Left ventricle myocardium inferior (tissue), 1 donor: ENCODE measurements around the gene METRNL. TPM values are rescaled to one million over a fixed set of nuclear protein-coding genes. Genes with fewer than 3 reads are reported as not detected.

Experiments
- DNase-seq: peaks from one replicate; pipeline ENCODE4 v3.0.0-alpha.2; 2020
- H3K27ac ChIP-seq: fragments of 200-600 bp; replicated peaks from 2 replicates; pipeline ENCODE4 v1.8.0; 2021
- H3K27me3 ChIP-seq: fragments of 200-600 bp; 2 replicates; pipeline ENCODE4 v1.8.0; 2021; ENCODE audit warnings: low read depth
- H3K36me3 ChIP-seq: fragments of 200-600 bp; 2 replicates; pipeline ENCODE4 v1.8.0; 2021
- H3K4me1 ChIP-seq: fragments of 200-600 bp; 2 replicates; pipeline ENCODE4 v1.8.0; 2021
- H3K4me3 ChIP-seq: fragments of 200-600 bp; 2 replicates; pipeline ENCODE4 v1.8.0; 2021; ENCODE audit warnings: mild to moderate bottlenecking, moderate library complexity
- H3K9me3 ChIP-seq: fragments of 200-600 bp; replicated peaks from 2 replicates; pipeline ENCODE4 v1.8.0; 2021
- intact Hi-C: fragments of 100-400 bp; cut with micrococcal nuclease; formaldehyde crosslinking; loops from one replicate; pipeline ENCODE4 v1.11.0; 2022
- total RNA-seq: library from RNA; stranded (reverse); fragmentation: NEBNext Ultra II Directional; extraction: Animal tissue kit (Norgen Biotek cat#: 25700); gene quantifications from one replicate; pipeline ENCODE4 v1.2.1, GENCODE V29; 2021
- TF ChIP-seq, protein P1 (sequence below): fragments of 200-600 bp; IDR thresholded peaks from 2 replicates; pipeline ENCODE4 v1.8.0; 2021; ENCODE audit warnings: antibody characterized with exemption, mild to moderate bottlenecking, borderline replicate concordance
- donor health status: DM: no; HTN: yes; CAD: no; lungs with severe emphysema.

METRNL gene
- total RNA-seq, 1 donor from 2014 or later, result 75.2 TPM

DNA sequence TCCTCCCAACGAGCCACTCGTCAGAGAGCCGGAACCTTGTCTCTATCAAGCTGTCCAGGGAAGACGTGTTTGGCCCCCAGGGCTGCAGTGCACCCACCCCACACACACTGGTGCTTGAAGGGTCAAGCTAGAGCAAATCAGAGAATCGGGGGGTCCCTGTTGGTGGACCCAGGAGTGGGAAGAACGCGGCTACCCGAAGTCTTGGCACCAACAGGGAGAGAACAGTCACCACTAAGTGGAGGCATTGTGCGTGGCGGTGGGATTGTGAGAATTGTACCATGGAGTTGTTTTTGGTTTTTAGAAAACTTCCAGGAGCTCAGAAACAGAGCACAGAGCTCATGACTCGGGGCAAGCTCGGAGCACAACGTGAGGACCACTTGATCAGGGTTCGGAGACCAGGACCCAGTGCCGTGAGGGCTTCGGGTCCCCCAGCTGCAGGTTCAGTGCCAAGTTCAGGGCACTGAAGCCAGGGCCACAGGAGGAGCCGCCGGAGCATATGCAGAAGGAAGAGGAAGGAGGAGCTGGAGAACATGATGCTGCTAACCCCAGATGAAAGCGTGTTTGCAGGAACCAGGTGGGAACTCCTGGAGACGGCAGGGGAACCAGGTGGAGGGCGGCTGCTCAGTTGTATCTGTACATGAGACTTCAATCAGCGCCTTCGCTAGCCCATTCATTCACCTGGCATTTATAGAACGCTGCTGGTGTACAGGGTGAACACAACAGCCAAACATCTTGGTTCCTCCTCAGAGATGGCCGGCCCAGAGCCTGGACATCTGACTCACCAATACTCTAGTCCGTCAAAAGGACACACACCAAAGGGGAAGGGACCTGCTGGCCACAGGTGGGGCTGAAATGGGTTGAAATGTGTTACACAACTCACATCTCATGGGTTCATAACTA lies 42.8 kb downstream of the METRNL start:
- H3K27me3 ChIP-seq, result peaks cover 28% of the 10 kb centered on the region
- DNase-seq, result no peak

DNA sequence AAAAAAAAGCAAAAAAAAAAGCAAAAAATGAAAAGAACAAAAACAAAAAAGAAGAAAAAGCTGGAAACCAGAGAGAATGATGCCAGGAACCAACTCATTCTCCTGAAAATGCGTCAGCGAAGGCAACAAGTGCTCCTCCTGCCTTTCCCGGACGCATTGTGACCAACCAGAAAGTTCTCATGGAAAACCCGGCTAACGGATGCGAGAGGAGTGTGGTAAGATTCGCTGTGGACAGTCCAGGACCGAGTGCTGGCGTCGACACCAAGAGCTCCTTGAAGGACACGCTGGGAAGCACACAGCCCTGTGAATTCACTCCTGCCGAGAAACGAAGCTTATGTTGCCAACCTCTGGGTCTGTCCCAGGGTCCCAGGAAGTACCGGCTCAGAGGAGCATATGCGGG lies 43.4 kb downstream of the METRNL start:
- H3K4me3 ChIP-seq, result no peak overlapping the region
- no peaks in the 10 kb centered on the region for H3K9me3 ChIP-seq
- no peaks in the 10 kb centered on the region for H3K36me3 ChIP-seq
- TF ChIP-seq, protein P1, sequence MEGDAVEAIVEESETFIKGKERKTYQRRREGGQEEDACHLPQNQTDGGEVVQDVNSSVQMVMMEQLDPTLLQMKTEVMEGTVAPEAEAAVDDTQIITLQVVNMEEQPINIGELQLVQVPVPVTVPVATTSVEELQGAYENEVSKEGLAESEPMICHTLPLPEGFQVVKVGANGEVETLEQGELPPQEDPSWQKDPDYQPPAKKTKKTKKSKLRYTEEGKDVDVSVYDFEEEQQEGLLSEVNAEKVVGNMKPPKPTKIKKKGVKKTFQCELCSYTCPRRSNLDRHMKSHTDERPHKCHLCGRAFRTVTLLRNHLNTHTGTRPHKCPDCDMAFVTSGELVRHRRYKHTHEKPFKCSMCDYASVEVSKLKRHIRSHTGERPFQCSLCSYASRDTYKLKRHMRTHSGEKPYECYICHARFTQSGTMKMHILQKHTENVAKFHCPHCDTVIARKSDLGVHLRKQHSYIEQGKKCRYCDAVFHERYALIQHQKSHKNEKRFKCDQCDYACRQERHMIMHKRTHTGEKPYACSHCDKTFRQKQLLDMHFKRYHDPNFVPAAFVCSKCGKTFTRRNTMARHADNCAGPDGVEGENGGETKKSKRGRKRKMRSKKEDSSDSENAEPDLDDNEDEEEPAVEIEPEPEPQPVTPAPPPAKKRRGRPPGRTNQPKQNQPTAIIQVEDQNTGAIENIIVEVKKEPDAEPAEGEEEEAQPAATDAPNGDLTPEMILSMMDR, result no peak
- peaks cover 14% of the 10 kb centered on the region for H3K4me1 ChIP-seq
- no peak for DNase-seq
- no peak overlapping the region for H3K27ac ChIP-seq
- H3K27me3 ChIP-seq, result peaks cover 28% of the 10 kb centered on the region
- intact Hi-C loops, result no loop called here

More for the DNA sequence above, 42.8 kb downstream of the METRNL start:
- intact Hi-C loops, result no loop called here
- no peaks in the 10 kb centered on the region for H3K9me3 ChIP-seq
- no peak overlapping the region for H3K27ac ChIP-seq
- no peak overlapping the region for H3K4me3 ChIP-seq
- no peaks in the 10 kb centered on the region for H3K36me3 ChIP-seq
- peaks cover 14% of the 10 kb centered on the region for H3K4me1 ChIP-seq
- TF ChIP-seq, protein P1, result no peak

DNA sequence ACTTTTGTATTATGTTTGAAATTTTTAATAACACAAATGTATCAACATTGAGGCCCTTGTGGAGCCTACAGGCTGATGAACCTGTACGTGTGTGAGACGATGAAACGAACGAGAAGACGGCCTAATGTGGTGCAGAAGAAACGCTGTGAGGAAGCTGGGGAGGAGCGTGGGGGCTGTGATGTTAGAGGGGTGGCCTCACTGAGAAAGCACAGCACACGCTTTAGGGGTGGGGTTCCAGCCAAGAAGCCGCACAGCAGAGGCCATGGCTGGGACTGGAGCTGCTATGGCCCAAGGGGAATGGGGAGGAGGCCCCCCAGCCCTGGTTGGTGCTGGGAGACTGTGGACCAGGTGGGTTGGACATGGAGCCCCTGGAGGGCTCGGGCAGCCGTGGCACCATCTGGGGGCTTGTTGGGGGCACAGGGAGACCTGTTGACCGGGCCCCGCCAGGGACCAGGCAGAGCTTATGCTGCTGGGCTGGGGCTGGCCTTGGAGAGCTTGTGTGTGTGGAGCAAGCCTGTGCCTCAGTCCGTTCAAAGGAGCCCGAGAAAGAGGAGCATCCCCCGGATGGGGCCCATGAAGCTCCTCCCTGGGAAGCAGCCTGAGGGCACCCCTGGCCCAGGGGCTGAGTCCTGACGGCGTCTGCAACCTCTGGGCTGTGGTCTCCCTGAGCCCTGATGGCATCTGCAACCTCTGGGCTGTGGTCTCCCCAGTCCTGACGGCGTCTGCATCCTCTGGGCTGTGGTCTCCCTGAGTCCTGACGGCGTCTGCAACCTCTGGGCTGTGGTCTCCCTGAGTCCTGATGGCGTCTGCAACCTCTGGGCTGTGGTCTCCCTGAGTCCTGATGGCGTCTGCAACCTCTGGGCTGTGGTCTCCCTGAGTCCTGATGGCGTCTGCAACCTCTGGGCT lies 44.7 kb downstream of the METRNL start:
- intact Hi-C loops, result no loop called here
- peaks cover 28% of the 10 kb centered on the region for H3K27me3 ChIP-seq
- DNase-seq, result no peak
- H3K36me3 ChIP-seq, result no peaks in the 10 kb centered on the region
- H3K27ac ChIP-seq, result no peak overlapping the region
- H3K4me1 ChIP-seq, result peaks cover 4% of the 10 kb centered on the region
- TF ChIP-seq, protein P1, result no peak
- no peaks in the 10 kb centered on the region for H3K9me3 ChIP-seq
- H3K4me3 ChIP-seq, result no peak overlapping the region

DNA sequence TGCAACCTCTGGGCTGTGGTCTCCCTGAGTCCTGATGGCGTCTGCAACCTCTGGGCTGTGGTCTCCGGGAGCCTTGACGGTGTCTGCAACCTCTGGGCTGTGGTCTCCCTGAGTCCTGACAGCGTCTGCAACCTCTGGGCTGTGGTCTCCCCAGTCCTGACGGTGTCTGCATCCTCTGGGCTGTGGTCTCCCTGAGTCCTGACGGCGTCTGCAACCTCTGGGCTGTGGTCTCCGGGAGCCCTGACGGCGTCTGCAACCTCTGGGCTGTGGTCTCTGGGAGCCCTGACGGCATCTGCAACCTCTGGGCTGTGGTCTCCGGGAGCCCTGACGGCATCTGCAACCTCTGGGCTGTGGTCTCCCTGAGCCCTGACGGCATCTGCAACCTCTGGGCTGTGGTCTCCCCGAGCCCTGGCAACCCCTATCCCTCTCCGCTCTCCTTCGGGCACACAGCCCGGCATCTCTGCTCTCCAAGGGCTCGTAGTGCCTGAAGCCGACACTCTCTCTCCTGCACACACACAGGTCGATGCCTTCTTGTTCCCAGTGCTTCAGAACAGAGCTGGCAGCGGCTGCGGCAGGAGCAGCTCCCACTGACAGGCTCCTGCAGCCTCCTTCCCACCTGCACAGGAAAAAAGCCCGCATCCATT lies 45.6 kb downstream of the METRNL start:
- Histone ChIP-seq H3K4me1 (no peaks in the 10 kb centered on the region), H3K36me3 (no peaks in the 10 kb centered on the region), H3K9me3 (no peaks in the 10 kb centered on the region), H3K27ac (no peak overlapping the region), H3K27me3 (peaks cover 28% of the 10 kb centered on the region), H3K4me3 (no peak overlapping the region)
- intact Hi-C loops, result no loop called here
- no peak for DNase-seq
- TF ChIP-seq, protein P1, result no peak
